SK-N-SH (cell line): ENCODE results near the gene DGCR8. TPM values are rescaled to one million over a fixed set of nuclear protein-coding genes. Genes with fewer than 3 reads are reported as not detected.

Source experiments
- CTCF ChIA-PET: fragments of 300-600, 350-600 bp; formaldehyde crosslinking; extraction: SDS; loops from one replicate; lab custom pipeline; 2021; lab: Yijun Ruan, JAX
- POLR2A ChIA-PET: fragments of 350-600 bp; sonication (Branson Sonifier 250); formaldehyde crosslinking; extraction: SDS; loops from one replicate; lab custom pipeline; 2020; ENCODE audit warnings: antibody characterized with exemption, inconsistent platforms; lab: Yijun Ruan, JAX
- DNase-seq: peaks from one replicate; pipeline ENCODE4 v3.0.0; 2012
- H2AFZ ChIP-seq: fragments of 200-600 bp; sonication (generic); 2 replicates; pipeline ENCODE4 v1.8.1; 2016; ENCODE audit warnings: antibody characterized with exemption, mild to moderate bottlenecking, low read depth
- H3F3A ChIP-seq: fragments of 200-600 bp; sonication (generic); replicated peaks from 2 replicates; pipeline ENCODE3; 2016; ENCODE audit warnings: antibody characterized with exemption, mild to moderate bottlenecking; ENCODE audit not compliant: insufficient read depth
- H3K27ac ChIP-seq, 2 experiments: fragments of 200-500 bp in 1 of 2; fragments of 200-600 bp in 1 of 2; sonication (Bioruptor generic) in 1 of 2; sonication (generic), shearing (Covaris generic) in 1 of 2; 2 replicates each; pipeline versions ENCODE4 v1.5.1 to v1.6.1; 2014 to 2016; ENCODE audit warnings: low read depth in 2 of 2, inconsistent platforms in 1 of 2, low read length in 1 of 2, mild to moderate bottlenecking in 1 of 2, mixed read lengths in 1 of 2
- H3K27me3 ChIP-seq: fragments of 200-600 bp; sonication (generic), shearing (Covaris generic); 2 replicates; pipeline ENCODE4 v1.6.1; 2016; ENCODE audit warnings: mixed run types; ENCODE audit not compliant: insufficient read depth
- H3K36me3 ChIP-seq, 2 experiments: fragments of 200-500 bp in 1 of 2; fragments of 200-600 bp in 1 of 2; sonication (Bioruptor generic) in 1 of 2; sonication (generic) in 1 of 2; replicated peaks in 1 of 2; 2 replicates each; pipeline versions ENCODE3 to v1.5.1; 2014 to 2016; ENCODE audit warnings: low read length in 1 of 2, mild to moderate bottlenecking in 1 of 2; ENCODE audit not compliant: insufficient read depth in 2 of 2, control insufficient read depth in 1 of 2
- H3K4me1 ChIP-seq, 2 experiments: fragments of 200-500 bp in 1 of 2; fragments of 200-600 bp in 1 of 2; sonication (Bioruptor generic) in 1 of 2; sonication (generic), shearing (Covaris generic) in 1 of 2; 2 replicates each; pipeline versions ENCODE4 v1.5.1 to v1.6.1; 2014 to 2016; ENCODE audit warnings: low read depth in 1 of 2, low read length in 1 of 2, mixed run types in 1 of 2; ENCODE audit not compliant: insufficient read depth in 2 of 2, control insufficient read depth in 1 of 2
- H3K4me2 ChIP-seq: fragments of 200-600 bp; sonication (generic), shearing (Covaris generic); 2 replicates; pipeline ENCODE4 v1.6.1; 2017; ENCODE audit warnings: mixed run types
- H3K4me3 ChIP-seq, 2 experiments: fragments of 200-500 bp in 1 of 2; fragments of 200-600 bp in 1 of 2; sonication (Bioruptor generic) in 1 of 2; sonication (generic), shearing (Covaris generic) in 1 of 2; 2 replicates each; pipeline versions ENCODE4 v1.5.1 to v1.8.1; 2014 to 2016; ENCODE audit warnings: low read depth in 2 of 2, inconsistent platforms in 1 of 2, low read length in 1 of 2, mild to moderate bottlenecking in 1 of 2, mixed read lengths in 1 of 2, moderate library complexity in 1 of 2
- H3K79me2 ChIP-seq: fragments of 200-600 bp; sonication (generic); 2 replicates; pipeline ENCODE4 v1.8.1; 2017; ENCODE audit warnings: mild to moderate bottlenecking; ENCODE audit not compliant: insufficient read depth
- H3K9ac ChIP-seq: fragments of 200-600 bp; sonication (generic); 2 replicates; pipeline ENCODE4 v1.6.1; 2017; ENCODE audit warnings: mixed run types
- H3K9me2 ChIP-seq: fragments of 200-600 bp; sonication (generic); 2 replicates; pipeline ENCODE4 v1.6.1; 2017; ENCODE audit warnings: mixed run types
- H3K9me3 ChIP-seq: fragments of 200-600 bp; sonication (generic); 2 replicates; pipeline ENCODE4 v1.6.1; 2017; ENCODE audit warnings: mixed run types, mild to moderate bottlenecking, moderate library complexity
- H4K20me1 ChIP-seq: fragments of 200-600 bp; sonication (generic); 2 replicates; pipeline ENCODE4 v1.6.1; 2017; ENCODE audit warnings: mild to moderate bottlenecking, mixed run types; ENCODE audit not compliant: insufficient read depth
- CTCF ChIP-seq: fragments of 200-600 bp; sonication (generic); IDR thresholded peaks from 2 replicates; pipeline ENCODE4 v1.6.1; 2017; ENCODE audit warnings: antibody characterized with exemption, mild to moderate bottlenecking, moderate library complexity
- ELF1 ChIP-seq: IDR thresholded peaks from 2 replicates; pipeline ENCODE4 v1.4.0; 2012
- FOSL2 ChIP-seq: IDR thresholded peaks from 2 replicates; pipeline ENCODE4 v1.4.0; 2012; ENCODE audit warnings: low read depth, mild to moderate bottlenecking, moderate library complexity, borderline replicate concordance
- FOXJ3 ChIP-seq: sonication (generic); formaldehyde crosslinking; IDR thresholded peaks from 2 replicates; pipeline ENCODE4 v1.5.1; 2020; ENCODE audit warnings: mild to moderate bottlenecking, missing genetic modification reagents
- GABPA ChIP-seq: IDR thresholded peaks from 2 replicates; pipeline ENCODE4 v1.4.0; 2012; ENCODE audit warnings: low read depth, mild to moderate bottlenecking
- JUND ChIP-seq: IDR thresholded peaks from 2 replicates; pipeline ENCODE4 v1.4.0; 2012
- MAX ChIP-seq: IDR thresholded peaks from 2 replicates; pipeline ENCODE4 v1.4.0; 2012; ENCODE audit warnings: low read depth
- MXI1 ChIP-seq: IDR thresholded peaks from 2 replicates; pipeline ENCODE4 v1.6.1; 2012; ENCODE audit warnings: mild to moderate bottlenecking, low read depth, low read length, improper control_type of control experiment
- POLR2AphosphoS5 ChIP-seq: IDR thresholded peaks from 2 replicates; pipeline ENCODE4 v1.6.1; 2012; ENCODE audit warnings: low read depth, low read length
- RAD21 ChIP-seq: IDR thresholded peaks from 2 replicates; pipeline ENCODE4 v1.6.1; 2012; ENCODE audit warnings: mild to moderate bottlenecking, low read length
- RXRA ChIP-seq: IDR thresholded peaks from 2 replicates; pipeline ENCODE4 v1.4.0; 2012; ENCODE audit warnings: low read depth, mild to moderate bottlenecking, borderline replicate concordance
- SIN3A ChIP-seq: IDR thresholded peaks from 2 replicates; pipeline ENCODE4 v1.6.1; 2012; ENCODE audit warnings: low read depth, mild to moderate bottlenecking, low read length, moderate library complexity, borderline replicate concordance
- TCF12 ChIP-seq: IDR thresholded peaks from 2 replicates; pipeline ENCODE4 v1.4.0; 2012
- YY1 ChIP-seq: IDR thresholded peaks from 2 replicates; pipeline ENCODE4 v1.4.0; 2012; ENCODE audit warnings: low read depth, mild to moderate bottlenecking
- ZBTB33 ChIP-seq: IDR thresholded peaks from 2 replicates; pipeline ENCODE4 v1.4.0; 2012; ENCODE audit warnings: low read depth, borderline replicate concordance
- WGBS: methylation state at CpG from one replicate; pipeline ENCODE4 v1.1.6; 2017; ENCODE audit warnings: low lambda C conversion rate; 5-methylcytosine and 5-hydroxymethylcytosine counted together
- polyA plus RNA-seq, 3 experiments: library from polyadenylated mRNA; depleted of rRNA; stranded (reverse); fragments of >200 nt; gene quantifications; 2 replicates each; pipeline ENCODE4 v1.2.3, GENCODE V29; 2012

DGCR8 gene
- polyA plus RNA-seq, 1 of the 3 experiments (the other 2 are of a cell fraction) = 26.5 TPM

GRCh38 chr22:20080445-20080775 lies 369 bp downstream of the DGCR8 start:
- H3K79me2 ChIP-seq = peaks cover 52% of the 10 kb centered on the region
- H3K27me3 ChIP-seq = no peaks in the 10 kb centered on the region
- no peak overlapping the region for H2AFZ ChIP-seq
- H3K9me3 ChIP-seq = no peaks in the 10 kb centered on the region
- peaks cover 7 to 27% of the 10 kb centered on the region in 2 experiments; a peak in 1 of 4 replicates for H3K4me1 ChIP-seq
- H3K27ac ChIP-seq = peak overlapping the region; percentile 75 to 81
- 0% methylated on average over 9 of the region's 34 CpGs for WGBS
- peak overlapping the region; percentile 98 for H3K9ac ChIP-seq
- no peaks in the 10 kb centered on the region for H3K9me2 ChIP-seq
- POLR2A ChIA-PET = interaction anchor here (1.0 to 1.2 kb wide), 2 partner anchors 12 to 35 kb away, joined by 3 to 4 read pairs; partner anchors contain the start of gene RANBP1
- H3F3A ChIP-seq = peaks cover 9% of the 10 kb centered on the region
- peak overlapping the region; percentile 83 for H3K4me2 ChIP-seq
- TF ChIP-seq RAD21 (no peak), TCF12 (no peak), YY1 (peak; percentile 80; the same call in 1 of the 2 replicates)
- TF ChIP-seq, all 33 proteins: peak for 1
- H3K36me3 ChIP-seq = peaks cover 1 to 8% of the 10 kb centered on the region in 2 experiments
- peak overlapping the region; percentile 68 to 83 for H3K4me3 ChIP-seq
- H4K20me1 ChIP-seq = peaks cover 37% of the 10 kb centered on the region
- CTCF ChIA-PET = no interaction called here
- DNase-seq = peak; percentile 90

GRCh38 chr22:20080776-20081654 lies 974 bp downstream of the DGCR8 start:
- Histone ChIP-seq H3K27ac (peak overlapping the region; percentile 75 to 81), H3K4me1 (peaks cover 7 to 27% of the 10 kb centered on the region in 2 experiments; a peak in 1 of 4 replicates), H2AFZ (no peak overlapping the region), H3K36me3 (peaks cover 7 to 14% of the 10 kb centered on the region in 2 experiments), H3K79me2 (peaks cover 58% of the 10 kb centered on the region), H3K27me3 (no peaks in the 10 kb centered on the region), H3F3A (peaks cover 9% of the 10 kb centered on the region), H3K9me2 (no peaks in the 10 kb centered on the region), H3K4me2 (peak overlapping the region; percentile 83), H3K9me3 (no peaks in the 10 kb centered on the region), H3K9ac (peak overlapping the region; percentile 98), H3K4me3 (peak overlapping the region; percentile 68 to 83), H4K20me1 (peaks cover 43% of the 10 kb centered on the region)
- no peak for TF ChIP-seq RAD21
- peak; percentile 62; the same call in 1 of the 2 replicates for TF ChIP-seq MXI1
- TF ChIP-seq MAX = peak; percentile 53
- TF ChIP-seq POLR2AphosphoS5 = peak; percentile 11; the same call in 1 of the 2 replicates
- no peak for TF ChIP-seq ELF1
- peak; percentile 54 for DNase-seq
- POLR2A ChIA-PET = interaction anchor here (0.6 to 1.0 kb wide), 2 partner anchors 35 to 60 kb away, joined by 3 read pairs; partner anchors contain the start of gene TANGO2
- 4% methylated on average over 26 of the region's 27 CpGs for WGBS
- CTCF ChIA-PET = interaction anchor here (1.0 to 1.8 kb wide), 4 partner anchors 15 to 111 kb away, joined by 3 to 5 read pairs (median 4); partner anchors contain the start of gene TANGO2

GRCh38 chr22:20083157-20083890 lies 3.3 kb downstream of the DGCR8 start:
- peaks cover 30 to 36% of the 10 kb centered on the region in 2 experiments for H3K36me3 ChIP-seq
- ChIA-PET CTCF (interaction anchor here (0.6 to 1.8 kb wide), 5 partner anchors 23 to 114 kb away, joined by 3 to 6 read pairs (median 3); partner anchors contain the start of gene TRMT2A), POLR2A (no interaction called here)
- peaks cover 6% of the 10 kb centered on the region for H3F3A ChIP-seq
- no peaks in the 10 kb centered on the region for H3K9me2 ChIP-seq
- no peaks in the 10 kb centered on the region for H3K27me3 ChIP-seq
- no peak overlapping the region for H3K4me3 ChIP-seq
- H4K20me1 ChIP-seq = peaks cover 60% of the 10 kb centered on the region
- H3K9me3 ChIP-seq = no peaks in the 10 kb centered on the region
- no peak overlapping the region for H2AFZ ChIP-seq
- 94% methylated on average over 10 of the region's 10 CpGs for WGBS
- DNase-seq = no peak
- no peak overlapping the region for H3K9ac ChIP-seq
- H3K4me1 ChIP-seq = peaks cover 7 to 27% of the 10 kb centered on the region in 2 experiments; a peak in 1 of 4 replicates
- no peak overlapping the region for H3K27ac ChIP-seq
- H3K4me2 ChIP-seq = peak overlapping the region; percentile 83; the same call in 1 of the 2 replicates
- H3K79me2 ChIP-seq = peaks cover 80% of the 10 kb centered on the region
- TF ChIP-seq CTCF = no peak
- no peak for TF ChIP-seq YY1
- no peak for TF ChIP-seq FOSL2
- TF ChIP-seq SIN3A = no peak
- TF ChIP-seq FOXJ3 = no peak
- no peak for TF ChIP-seq RXRA
- TF ChIP-seq ZBTB33 = no peak
- TF ChIP-seq JUND = no peak
- no peak for TF ChIP-seq GABPA
